GM20431 (cell line): ENCODE results near the gene PCOLCE2.

Experiments
- in situ Hi-C: fragments of 300-500 bp; cut with MseI, MboI; formaldehyde crosslinking; loops from one replicate; pipeline ENCODE4 v1.15.0; 2020; ENCODE audit warnings: low sequenced_read_pairs; ENCODE audit not compliant: unreplicated experiment

The PCOLCE2 gene

GRCh38 chr3:142888481-142889211 lies at the start of gene PCOLCE2:
Gene PCOLCE2 (minus strand): TSS chr3:142889083. CDS start chr3:142888896, 187 bp downstream.
- in situ Hi-C loops, result no loop called here

GRCh38 chr3:142935963-142936362 lies 47.1 kb upstream of the PCOLCE2 start:
- in situ Hi-C loops, result no loop called here

GRCh38 chr3:142934887-142935269 lies 46.0 kb upstream of the PCOLCE2 start:
- in situ Hi-C loops, result no loop called here

- in situ Hi-C loops, result no loop called here
These were observed 45.4 kb upstream of the PCOLCE2 start for GRCh38 chr3:142934128-142934886.

- in situ Hi-C loops, result no loop called here
These were observed 42.3 kb upstream of the PCOLCE2 start for GRCh38 chr3:142931222-142931621.

- in situ Hi-C loops, result no loop called here
These were observed 41.6 kb upstream of the PCOLCE2 start for GRCh38 chr3:142930463-142930862.

GRCh38 chr3:142929890-142930289 lies 41.0 kb upstream of the PCOLCE2 start:
- in situ Hi-C loops, result no loop called here

GRCh38 chr3:142929109-142929508 lies 40.2 kb upstream of the PCOLCE2 start:
- in situ Hi-C loops, result no loop called here

GRCh38 chr3:142926368-142926944 lies 37.6 kb upstream of the PCOLCE2 start:
- in situ Hi-C loops, result no loop called here

- in situ Hi-C loops, result no loop called here
These were observed 36.3 kb upstream of the PCOLCE2 start for GRCh38 chr3:142925140-142925539.

GRCh38 chr3:142923694-142924093 lies 34.8 kb upstream of the PCOLCE2 start:
- in situ Hi-C loops, result no loop called here

- in situ Hi-C loops, result no loop called here
These were observed 27.7 kb upstream of the PCOLCE2 start for GRCh38 chr3:142916605-142917004.

- in situ Hi-C loops, result no loop called here
These were observed 26.8 kb upstream of the PCOLCE2 start for GRCh38 chr3:142915636-142916035.

GRCh38 chr3:142914286-142914811 lies 25.5 kb upstream of the PCOLCE2 start:
- in situ Hi-C loops, result no loop called here

- in situ Hi-C loops, result no loop called here
These were observed 24.5 kb upstream of the PCOLCE2 start for GRCh38 chr3:142913432-142913831.

GRCh38 chr3:142912402-142913172 lies 23.7 kb upstream of the PCOLCE2 start:
- in situ Hi-C loops, result no loop called here

GRCh38 chr3:142910280-142910679 lies 21.4 kb upstream of the PCOLCE2 start:
- in situ Hi-C loops, result no loop called here

- in situ Hi-C loops, result no loop called here
These were observed 20.4 kb upstream of the PCOLCE2 start for GRCh38 chr3:142909282-142909681.

- in situ Hi-C loops, result no loop called here
These were observed 19.1 kb upstream of the PCOLCE2 start for GRCh38 chr3:142907996-142908395.
